GM21529 (cell line): ENCODE measurements around the gene HKDC1.

Experiments used
- ATAC-seq: cut with Tn5 transposase; IDR thresholded peaks from one replicate; pipeline ENCODE4 v1.9.1; 2021; ENCODE audit not compliant: unreplicated experiment

Gene HKDC1

DNA sequence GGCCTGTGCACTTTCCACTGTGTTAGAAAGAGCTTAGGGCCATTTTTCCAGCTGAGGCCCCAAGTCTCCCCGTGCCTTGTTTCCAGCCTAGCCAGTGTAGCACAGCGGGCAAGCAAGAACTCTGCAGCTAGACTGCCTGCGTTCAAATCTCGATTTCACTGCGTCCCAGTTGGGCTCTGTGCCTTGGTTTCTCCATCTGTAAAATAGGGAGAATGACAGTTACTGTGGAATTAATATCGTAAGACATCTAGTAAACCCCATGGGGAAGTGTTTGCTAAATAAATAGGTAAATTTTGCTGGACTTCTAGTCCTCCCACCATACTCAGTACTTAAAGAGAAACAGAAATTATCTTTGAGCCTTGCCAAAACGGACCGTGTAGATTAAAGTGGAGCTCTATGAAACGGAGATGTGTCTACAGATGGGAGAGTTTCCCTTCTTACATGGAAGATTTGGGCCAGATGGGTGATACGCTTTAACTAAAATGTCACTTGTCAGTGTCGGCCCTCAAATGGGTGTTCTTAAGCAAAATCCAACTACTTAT, 3.5 kb upstream of the HKDC1 start:
- no peak for ATAC-seq

DNA sequence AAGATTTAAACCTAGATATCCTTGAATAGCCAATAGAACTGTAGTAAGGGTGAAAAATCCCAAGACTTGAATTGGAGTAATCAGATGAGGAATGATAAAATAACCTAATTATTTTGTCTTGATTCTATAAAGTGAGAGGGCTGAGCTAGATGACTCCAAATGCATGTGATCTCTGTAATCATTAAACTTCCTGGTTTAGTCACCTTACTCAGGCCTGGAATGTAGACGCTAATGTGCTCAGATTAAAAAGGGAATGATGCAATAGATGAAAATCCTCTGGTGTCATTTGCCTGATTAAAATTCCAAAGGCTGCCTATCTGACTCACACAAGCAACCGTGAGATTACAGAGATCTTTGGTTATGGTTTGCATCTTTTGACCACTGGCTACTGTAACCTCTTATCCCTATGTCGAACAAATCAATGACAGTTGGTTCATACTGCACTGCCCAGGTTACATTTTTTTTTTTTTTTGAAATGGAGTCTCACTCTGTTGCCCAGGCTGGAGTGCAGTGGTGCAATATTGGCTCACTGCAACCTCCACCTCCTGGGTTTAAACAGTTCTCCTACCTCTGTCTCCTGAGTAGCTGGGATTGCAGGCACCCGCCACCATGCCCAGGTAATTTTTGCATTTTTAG, 2.9 kb upstream of the HKDC1 start:
- ATAC-seq, result no peak

GRCh38 chr10:69218831-69219230, 1.3 kb upstream of the HKDC1 start:
- ATAC-seq, result no peak

DNA sequence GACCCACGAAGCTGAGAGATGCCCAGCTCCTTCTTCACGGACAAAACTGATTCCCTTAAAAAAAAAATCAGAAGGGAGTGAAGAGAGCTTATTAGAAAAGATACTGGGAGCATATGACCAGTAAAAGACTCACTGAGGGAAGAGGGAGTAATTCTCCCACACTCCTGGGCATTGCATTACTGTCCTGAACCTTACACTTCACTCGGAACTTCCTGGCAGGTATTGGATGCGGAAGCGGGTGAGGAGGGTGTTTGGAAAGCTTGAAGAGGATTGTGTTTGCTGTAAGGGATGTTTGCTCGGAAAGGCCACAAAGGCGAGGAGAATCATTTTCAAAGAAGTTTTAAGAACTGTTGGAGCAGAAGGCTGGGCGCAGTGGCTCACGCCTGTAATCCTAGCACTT, 375 bp downstream of the HKDC1 start:
- ATAC-seq, result no peak

DNA sequence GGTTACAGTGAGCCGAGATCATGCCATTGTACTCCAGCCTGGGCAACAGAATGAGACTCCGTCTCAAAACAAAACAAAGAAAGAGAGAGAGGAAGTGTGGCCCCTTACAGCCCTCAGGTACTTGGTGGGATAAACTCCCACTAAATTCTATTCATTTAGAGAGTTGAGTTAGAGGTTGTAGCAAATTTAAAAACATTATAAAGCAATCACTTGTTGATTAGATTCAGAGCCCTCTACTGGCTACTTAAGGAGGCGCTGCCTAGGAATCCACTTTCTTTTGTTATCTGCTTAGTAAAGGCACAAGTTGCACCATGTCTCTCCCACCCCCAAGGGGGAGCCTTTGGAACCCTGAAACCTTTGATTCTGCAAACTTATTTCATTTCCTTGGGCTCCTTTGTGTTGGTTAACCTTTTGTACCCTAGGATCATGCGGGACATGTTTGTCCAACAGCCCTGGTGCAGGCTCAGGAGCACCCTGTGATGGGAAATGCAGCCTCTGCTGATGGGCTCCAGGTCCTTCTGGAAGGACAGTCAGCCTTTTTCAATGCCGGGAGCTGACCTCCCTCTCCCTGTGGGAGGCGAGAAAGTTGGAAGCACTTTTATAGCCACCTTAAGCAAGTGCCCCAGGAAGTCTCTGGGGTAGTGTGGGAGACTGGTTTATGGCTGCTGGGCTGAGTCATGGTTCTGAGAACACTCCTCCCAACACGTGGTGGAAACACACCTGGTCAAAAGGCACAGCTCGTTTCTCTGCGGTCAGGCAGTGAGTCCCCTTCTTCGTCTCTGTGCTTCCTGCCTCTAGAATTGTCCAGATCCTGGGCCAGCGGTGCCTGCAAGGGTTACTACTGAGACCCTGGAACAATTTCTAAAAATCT, 2.3 kb downstream of the HKDC1 start:
- ATAC-seq, result peak; percentile 97

DNA sequence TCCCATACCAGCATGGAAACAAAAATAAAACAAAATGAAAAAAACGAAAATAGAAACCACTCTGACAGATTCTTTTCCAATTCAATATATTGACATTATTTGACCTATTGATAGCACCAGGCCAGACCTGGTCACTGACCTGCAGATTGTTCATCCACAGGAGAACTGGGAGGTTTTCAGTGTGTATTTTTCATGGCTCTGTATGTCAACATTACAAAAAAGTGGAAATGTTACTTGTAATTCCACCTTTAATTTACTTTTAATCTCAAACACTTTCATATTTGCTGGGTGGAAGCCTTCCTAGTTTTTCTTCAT, 2.9 kb downstream of the HKDC1 start:
- peak; percentile 10 for ATAC-seq

DNA sequence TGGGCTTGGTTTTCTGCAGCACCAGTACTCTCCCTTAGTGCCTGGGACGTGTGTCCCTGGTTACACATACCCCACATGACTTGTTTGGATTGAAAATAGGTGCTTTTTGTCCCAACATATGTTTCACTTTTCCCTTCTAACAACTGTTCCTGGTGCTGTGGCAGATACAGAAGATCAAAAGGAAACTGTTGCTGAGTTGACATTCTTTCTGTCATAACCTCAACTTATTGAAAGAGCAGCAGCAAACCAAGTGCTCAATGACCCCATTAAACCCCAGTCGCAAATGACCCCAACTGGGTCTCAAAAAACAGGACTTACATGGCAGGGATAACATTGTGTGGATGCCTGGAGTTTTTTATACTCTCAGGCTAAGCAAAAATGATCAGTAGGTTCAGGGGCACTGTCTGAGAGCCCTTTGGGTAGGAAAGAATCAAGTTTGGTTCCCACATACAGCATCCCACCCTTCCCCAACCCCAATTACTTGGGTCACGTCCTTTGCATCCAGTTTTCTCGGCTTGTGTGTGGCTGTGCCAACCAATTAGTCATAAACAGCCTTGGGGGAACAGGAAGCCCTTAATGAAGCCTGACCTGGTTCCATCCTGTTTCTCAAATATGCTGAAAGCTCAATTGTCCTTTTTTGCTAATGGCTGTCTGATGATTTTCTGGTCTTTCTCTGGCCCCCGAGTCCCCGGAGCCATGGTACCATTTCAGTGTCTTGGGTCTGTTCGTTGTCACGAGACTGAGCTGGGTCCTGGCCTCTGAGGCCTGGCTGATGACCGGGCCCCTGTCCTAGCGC, 4.9 kb downstream of the HKDC1 start:
- no peak for ATAC-seq

GRCh38 chr10:69225681-69226080, 5.5 kb downstream of the HKDC1 start:
- ATAC-seq, result no peak

GRCh38 chr10:69226919-69227450, 6.9 kb downstream of the HKDC1 start:
- no peak for ATAC-seq

GRCh38 chr10:69228151-69228550, 8.0 kb downstream of the HKDC1 start:
- ATAC-seq, result no peak

DNA sequence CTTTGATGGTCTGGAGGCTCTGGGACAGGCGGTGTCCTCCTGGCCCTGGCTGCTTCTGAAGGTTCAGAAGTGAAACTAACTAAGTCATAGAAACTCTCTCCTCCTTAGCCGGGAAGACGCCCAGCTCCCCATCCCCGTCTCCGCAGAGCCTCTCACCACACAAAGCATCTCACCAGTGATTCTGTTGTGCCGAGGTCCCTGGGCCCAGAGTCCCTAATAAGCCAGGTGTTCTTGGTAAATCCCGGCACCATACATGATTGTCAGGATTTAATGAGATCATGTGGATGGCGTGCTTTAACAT, 9.4 kb downstream of the HKDC1 start:
- no peak for ATAC-seq

DNA sequence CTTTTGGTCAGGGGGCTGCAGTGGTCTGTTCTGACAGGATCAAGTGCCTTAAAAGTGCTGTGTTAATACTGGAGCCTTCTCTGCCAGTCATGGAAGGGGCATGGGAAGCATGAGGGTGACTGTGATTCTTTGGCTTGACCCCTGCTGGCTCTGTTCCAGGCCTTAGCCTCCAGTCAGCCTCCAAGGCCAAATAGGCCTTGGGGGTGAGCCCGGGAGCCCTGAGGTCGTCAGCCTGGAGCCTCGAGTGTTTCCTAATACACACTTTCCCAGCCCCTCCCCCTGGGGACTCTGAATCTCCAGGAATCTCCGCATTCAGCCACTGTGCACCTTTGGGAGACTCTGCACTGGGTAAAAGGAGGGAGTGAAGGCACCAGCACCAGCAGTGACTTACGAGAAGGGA, 10.0 kb downstream of the HKDC1 start:
- ATAC-seq, result no peak

DNA sequence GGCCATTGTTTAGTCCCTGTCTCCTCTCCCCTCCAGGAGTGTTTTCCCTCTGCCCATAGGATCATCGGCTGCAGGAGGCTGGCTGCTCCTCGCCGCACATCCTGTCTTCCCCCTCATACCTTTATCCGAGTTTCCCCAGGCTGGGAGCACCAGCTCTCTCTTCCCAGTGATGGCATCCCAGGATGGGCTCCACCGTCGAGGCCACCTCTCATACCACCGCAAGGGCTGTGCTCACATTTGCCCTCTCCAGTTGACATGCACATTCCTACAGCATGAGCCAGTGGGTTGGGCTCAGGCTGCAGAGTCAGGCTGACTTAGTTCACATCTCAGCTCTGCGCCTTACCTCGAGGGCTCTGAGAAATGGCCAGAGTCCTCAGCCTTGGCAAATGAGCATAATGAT, 12.1 kb downstream of the HKDC1 start:
- ATAC-seq, result no peak

DNA sequence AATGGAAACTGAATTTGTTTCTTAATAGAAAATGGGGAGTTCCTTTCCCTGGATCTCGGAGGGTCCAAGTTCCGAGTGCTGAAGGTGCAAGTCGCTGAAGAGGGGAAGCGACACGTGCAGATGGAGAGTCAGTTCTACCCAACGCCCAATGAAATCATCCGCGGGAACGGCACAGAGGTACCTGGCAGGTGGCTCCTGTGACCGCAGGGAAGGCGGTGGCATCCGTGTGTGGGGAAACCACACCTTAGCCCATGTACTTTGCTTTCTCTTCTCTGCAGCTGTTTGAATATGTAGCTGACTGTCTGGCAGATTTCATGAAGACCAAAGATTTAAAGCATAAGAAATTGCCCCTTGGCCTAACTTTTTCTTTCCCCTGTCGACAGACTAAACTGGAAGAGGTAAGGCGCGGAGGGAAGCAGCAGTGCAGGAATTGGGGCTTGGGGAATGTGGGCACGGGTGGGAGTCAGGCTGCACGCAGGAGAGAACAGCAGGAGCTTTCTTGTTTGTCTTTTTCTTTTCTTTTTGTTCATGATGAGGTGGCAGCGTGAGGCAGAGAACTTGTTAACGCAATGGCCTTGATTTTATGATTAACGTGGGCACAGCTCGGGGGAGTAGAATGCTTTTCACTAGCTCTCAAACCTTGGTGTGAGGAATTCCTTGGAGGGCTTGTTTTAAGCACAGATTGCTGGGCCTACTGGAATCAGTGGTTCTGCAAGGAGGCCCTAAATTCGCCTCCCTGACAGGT, 12.8 kb downstream of the HKDC1 start:
- no peak for ATAC-seq

DNA sequence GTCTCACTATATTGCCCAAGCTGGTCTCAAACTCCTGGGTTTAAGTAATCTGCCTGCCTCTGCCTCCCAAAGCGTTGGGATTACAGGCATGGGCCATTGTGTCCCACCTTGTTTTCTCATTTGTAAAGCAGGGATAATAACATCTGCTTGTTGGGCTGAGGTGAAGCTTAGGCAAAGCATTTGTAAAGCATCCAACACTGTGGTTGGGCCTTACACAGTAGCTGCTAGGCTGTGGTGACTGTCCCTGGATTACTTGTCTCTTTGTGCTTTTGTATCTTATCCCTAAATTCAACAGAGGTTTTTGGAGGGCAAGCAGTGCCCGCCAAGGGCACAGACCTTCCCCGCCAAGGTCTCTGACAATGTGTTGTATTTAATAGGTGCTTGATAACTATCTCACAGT, 14.3 kb downstream of the HKDC1 start:
- no peak for ATAC-seq

- peak; percentile 98 for ATAC-seq
These were observed 17.5 kb downstream of the HKDC1 start for GRCh38 chr10:69237528-69238159.

DNA sequence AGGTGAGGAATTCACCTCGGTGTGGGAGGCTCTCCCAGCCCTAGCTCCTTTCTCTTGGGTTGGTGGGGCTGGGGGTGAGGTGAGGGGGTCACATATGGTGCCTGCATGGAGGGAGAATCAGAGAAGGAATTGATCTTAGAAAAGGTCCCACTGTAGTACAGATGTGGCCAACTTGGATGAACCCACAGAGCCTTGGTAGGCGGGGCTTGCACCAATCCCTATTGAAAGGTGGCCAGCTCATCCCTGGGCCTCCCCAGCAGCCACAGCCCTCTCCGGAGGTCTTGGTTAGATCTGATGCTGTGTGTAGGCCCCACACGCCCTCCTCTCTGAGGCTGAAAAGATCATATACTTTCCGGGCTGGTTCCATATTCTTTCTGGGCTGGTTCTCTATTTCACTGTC, 19.0 kb downstream of the HKDC1 start:
- ATAC-seq, result no peak

DNA sequence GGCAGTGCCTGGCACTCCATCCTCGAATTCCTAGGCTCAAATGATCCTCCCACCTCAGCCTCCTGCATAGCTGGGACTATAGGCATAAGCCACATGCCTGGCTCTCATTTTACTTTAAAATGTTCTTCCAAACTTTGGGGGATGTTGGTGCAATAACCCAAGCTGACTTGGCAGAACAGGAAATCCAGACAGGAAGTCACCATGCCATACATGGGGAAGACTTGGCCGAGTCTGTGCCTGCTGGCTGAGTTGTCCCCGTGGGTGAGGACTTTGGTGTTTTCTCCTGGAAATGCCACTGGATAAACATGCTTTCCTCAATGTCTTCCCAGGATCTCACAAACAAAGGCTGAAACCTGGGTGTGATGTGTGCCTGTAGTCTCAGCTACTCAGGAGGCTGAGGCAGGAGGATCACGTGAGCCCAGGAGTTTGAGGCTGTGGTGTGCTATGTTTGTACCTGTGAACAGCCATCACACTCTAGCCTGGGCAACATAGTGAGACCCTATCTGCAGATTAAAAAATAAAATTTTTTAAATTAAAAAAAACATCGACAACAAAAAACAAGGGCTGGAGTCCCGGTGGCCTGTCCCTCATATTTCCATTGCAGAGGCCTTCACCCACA, 19.8 kb downstream of the HKDC1 start:
- ATAC-seq, result no peak

- no peak for ATAC-seq
These were observed 20.3 kb downstream of the HKDC1 start for GRCh38 chr10:69240455-69240854.

DNA sequence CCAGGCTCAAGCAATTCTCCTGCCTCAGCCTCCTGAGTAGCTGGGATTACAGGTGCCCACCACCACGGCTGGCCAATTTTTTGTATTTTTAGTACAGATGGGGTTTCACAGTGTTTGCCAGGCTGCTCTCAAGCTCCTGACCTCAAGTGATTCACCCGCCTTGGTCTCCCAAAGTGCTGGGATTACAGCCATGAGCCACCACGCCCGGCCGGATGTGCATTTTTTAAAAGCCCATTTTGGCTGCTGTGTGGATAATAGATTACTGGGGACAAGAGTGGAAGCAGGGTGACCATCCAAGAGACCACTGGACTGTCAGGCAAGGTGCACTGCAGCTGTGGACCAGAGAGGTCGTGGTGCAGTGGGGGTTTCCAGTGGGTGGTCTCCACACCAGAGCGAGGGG, 21.4 kb downstream of the HKDC1 start:
- ATAC-seq, result no peak
